Right lobe of liver (tissue), 4 donors: ENCODE data around the gene ZMYND12.

ENCODE experiments used
- CTCF ChIP-seq, 4 donors: fragments of 200-600 bp in 3 of 4; fragments of 450-650 bp in 1 of 4; IDR thresholded peaks; one replicate each; pipeline versions ENCODE4 v1.5.1 to v1.8.0; 2016 to 2022; ENCODE audit warnings: antibody characterized with exemption in 4 of 4, mild to moderate bottlenecking in 2 of 4
- POLR2A ChIP-seq: fragments of 450-650 bp; IDR thresholded peaks from one replicate; pipeline ENCODE4 v1.6.1; 2017; ENCODE audit warnings: antibody characterized with exemption, mild to moderate bottlenecking
- donor health status: DM: no; HTN: no; CAD: no.
- donor health status: DM: no; HTN: no; CAD: no.
- donor health status: DM: no; HTN: yes; CAD: no.

DNA sequence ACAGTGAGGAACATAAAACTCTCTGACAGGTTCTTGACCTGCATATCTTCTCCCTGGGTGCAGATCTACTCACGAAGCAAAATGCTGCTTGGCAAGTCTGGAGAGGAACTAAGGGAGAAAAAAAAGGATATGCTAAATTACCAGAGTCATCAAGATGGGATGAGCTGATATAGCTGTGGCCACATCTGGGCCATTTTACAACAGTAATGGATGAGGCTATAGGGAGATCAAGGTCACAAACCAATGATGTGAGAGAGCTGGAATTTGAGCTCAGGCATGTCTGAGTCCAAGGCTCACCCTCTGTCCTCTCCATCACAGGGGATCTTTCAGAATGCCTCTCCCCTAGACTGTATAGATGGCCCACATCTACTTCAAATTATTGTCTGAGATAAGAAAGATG lies 26.2 kb downstream of the ZMYND12 start:
- TF ChIP-seq CTCF (IDR thresholded peaks at IDR 0.05), result no peak
- no peak for TF ChIP-seq POLR2A
